WERI-Rb-1 (cell line): Measurements from ENCODE around the gene ACTL6B.

Experiments
- DNase-seq: peaks from one replicate; pipeline ENCODE4 v3.0.0-alpha.2; 2020
- H3K27ac ChIP-seq: fragments of 250-450 bp; sonication (Bioruptor Pico); 2 replicates; pipeline ENCODE4 v1.5.1; 2020; ENCODE audit warnings: mild to moderate bottlenecking, moderate library complexity
- H3K27me3 ChIP-seq: fragments of 250-450 bp; sonication (Bioruptor Pico); 2 replicates; pipeline ENCODE4 v1.5.1; 2021; ENCODE audit warnings: mild to moderate bottlenecking, low read depth, moderate library complexity; ENCODE audit not compliant: insufficient read depth, severe bottlenecking
- H3K36me3 ChIP-seq: fragments of 250-450 bp; sonication (Bioruptor Pico); 2 replicates; pipeline ENCODE4 v1.5.1; 2020; ENCODE audit warnings: mild to moderate bottlenecking, moderate library complexity
- H3K4me3 ChIP-seq: 2 replicates; pipeline ENCODE4 v1.5.1; 2011; ENCODE audit warnings: low read depth, mild to moderate bottlenecking, control low read depth, low read length
- H3K9me3 ChIP-seq: fragments of 250-450 bp; sonication (Bioruptor Pico); 2 replicates; pipeline ENCODE4 v1.5.1; 2021; ENCODE audit warnings: mild to moderate bottlenecking, moderate library complexity; ENCODE audit not compliant: severe bottlenecking
- CTCF ChIP-seq: IDR thresholded peaks from 2 replicates; pipeline ENCODE4 v1.5.1; 2011; ENCODE audit warnings: low read depth, mild to moderate bottlenecking, control low read depth, inconsistent platforms, low read length

ACTL6B gene

GRCh38 chr7:100649826-100650565, 6.3 kb downstream of the ACTL6B start:
- TF ChIP-seq CTCF: no peak
- Histone ChIP-seq H3K9me3 (no peaks in the 10 kb centered on the region), H3K4me3 (no peak overlapping the region), H3K27ac (no peak overlapping the region), H3K27me3 (no peaks in the 10 kb centered on the region), H3K36me3 (peaks cover 13% of the 10 kb centered on the region; the same call in 1 of the 2 replicates)
- DNase-seq: no peak

GRCh38 chr7:100642534-100642907, 13.7 kb downstream of the ACTL6B start:
- no peak for TF ChIP-seq CTCF
- Histone ChIP-seq H3K9me3 (no peaks in the 10 kb centered on the region), H3K36me3 (peaks cover 2% of the 10 kb centered on the region; the same call in 1 of the 2 replicates), H3K4me3 (no peak overlapping the region), H3K27me3 (no peaks in the 10 kb centered on the region), H3K27ac (no peak overlapping the region)
- DNase-seq: peak; percentile 32

- no peak for TF ChIP-seq CTCF
- no peak overlapping the region for H3K4me3 ChIP-seq
- DNase-seq: no peak
- H3K27me3 ChIP-seq: no peaks in the 10 kb centered on the region
- H3K9me3 ChIP-seq: no peaks in the 10 kb centered on the region
- no peak overlapping the region for H3K27ac ChIP-seq
- H3K36me3 ChIP-seq: no peaks in the 10 kb centered on the region; the same call in 1 of the 2 replicates
These were observed 14.3 kb downstream of the ACTL6B start for GRCh38 chr7:100641860-100642533.

GRCh38 chr7:100641463-100641859, 14.8 kb downstream of the ACTL6B start, which contains the start of gene TFR2:
TFR2 (minus strand) TSS chr7:100641552; CDS start chr7:100641509, 43 bp downstream.
- no peaks in the 10 kb centered on the region for H3K9me3 ChIP-seq
- H3K4me3 ChIP-seq: no peak within 1 kb of the TSS
- no peaks in the 10 kb centered on the region for H3K27me3 ChIP-seq
- no peak within 1 kb of the TSS for H3K27ac ChIP-seq
- H3K36me3 ChIP-seq: no peaks in the 10 kb centered on the region; the same call in 1 of the 2 replicates
- TF ChIP-seq CTCF: no peak
- DNase-seq: no peak

GRCh38 chr7:100640517-100641440, 15.5 kb downstream of the ACTL6B start:
- Histone ChIP-seq H3K27me3 (no peaks in the 10 kb centered on the region), H3K36me3 (no peaks in the 10 kb centered on the region), H3K9me3 (no peaks in the 10 kb centered on the region), H3K27ac (no peak overlapping the region), H3K4me3 (no peak overlapping the region)
- no peak for TF ChIP-seq CTCF
- no peak for DNase-seq
